Right lobe of liver (tissue), 6 donors: ENCODE measurements around the gene SPATC1L. TPM values are rescaled to one million over a fixed set of nuclear protein-coding genes. Genes with fewer than 3 reads are reported as not detected.

Experiments used
- ATAC-seq, 4 donors: fragments of 200-7000 bp; cut with Tn5 transposase; one replicate each; pipeline ENCODE4 v1.9.1; 2020; ENCODE audit warnings: mild to moderate bottlenecking in 4 of 4, moderate library complexity in 4 of 4
- DNase-seq, 3 donors: peaks; one replicate each; pipeline ENCODE4 v3.0.0-alpha.2; 2020
- H3K27ac ChIP-seq, 3 donors: fragments of 200-600 bp; one replicate each; pipeline ENCODE4 v1.8.0; 2022
- H3K27me3 ChIP-seq, 2 donors: fragments of 200-600 bp; one replicate each; pipeline ENCODE4 v1.8.0; 2022
- H3K36me3 ChIP-seq, 4 donors: fragments of 200-600 bp; sonication (generic) in 1 of 4; one replicate each; pipeline versions ENCODE4 v1.5.1 to v1.8.0; 2017 to 2022; ENCODE audit warnings: control low read depth in 1 of 4
- H3K4me1 ChIP-seq, 4 donors: fragments of 200-600 bp; sonication (generic) in 1 of 4; one replicate each; pipeline versions ENCODE4 v1.5.1 to v1.8.0; 2017 to 2022; ENCODE audit warnings: control low read depth in 1 of 4
- H3K4me3 ChIP-seq, 3 donors: fragments of 200-600 bp; one replicate each; pipeline ENCODE4 v1.8.0; 2022
- H3K9me3 ChIP-seq, 4 donors: fragments of 200-600 bp; sonication (generic) in 1 of 4; one replicate each; pipeline versions ENCODE4 v1.5.1 to v1.8.0; 2017 to 2022; ENCODE audit warnings: control low read depth in 1 of 4
- POLR2A ChIP-seq: fragments of 450-650 bp; IDR thresholded peaks from one replicate; pipeline ENCODE4 v1.6.1; 2017; ENCODE audit warnings: antibody characterized with exemption, mild to moderate bottlenecking
- WGBS: methylation state at CpG from one replicate; pipeline ENCODE4 v1.1.6; 2018; ENCODE audit warnings: low coverage, low lambda C conversion rate; ENCODE audit not compliant: insufficient coverage; ENCODE audit errors: missing lambda C conversion rate; 5-methylcytosine and 5-hydroxymethylcytosine counted together
- intact Hi-C, 2 donors: fragments of 100-400 bp; cut with DNase I; formaldehyde crosslinking; loops; one replicate each; pipeline versions ENCODE4 v1.11.2 to v1.14.1; 2022
- total RNA-seq, 6 experiments: library from RNA; depleted of rRNA in 2 of 6; stranded (reverse); fragments of >200 nt in 2 of 6; fragmentation: NEBNext Ultra II Directional in 3 of 6; extraction: Animal tissue kit (Norgen Biotek cat#: 25700) in 3 of 6; gene quantifications; one replicate each; pipeline versions ENCODE4 v1.1.0 to v1.2.4, GENCODE V29; 2016 to 2023
- TF ChIP-seq, protein P1 (sequence below), 4 donors: fragments of 200-600 bp in 3 of 4; fragments of 450-650 bp in 1 of 4; IDR thresholded peaks; one replicate each; pipeline versions ENCODE4 v1.5.1 to v1.8.0; 2016 to 2022; ENCODE audit warnings: antibody characterized with exemption in 4 of 4, mild to moderate bottlenecking in 2 of 4
- donor health status: DM: no; HTN: yes; CAD: no.
- donor health status: DM: no; HTN: no; CAD: no.
- donor health status: DM: no; HTN: no; CAD: no.
- donor health status: DM: no; HTN: yes; CAD: no.
- donor health status: DM: no; HTN: yes; CAD: no.

Gene SPATC1L
- total RNA-seq, 6 experiments from 2014 or later = 0.31 to 1.7 (median 0.51) TPM; not detected in 2

DNA sequence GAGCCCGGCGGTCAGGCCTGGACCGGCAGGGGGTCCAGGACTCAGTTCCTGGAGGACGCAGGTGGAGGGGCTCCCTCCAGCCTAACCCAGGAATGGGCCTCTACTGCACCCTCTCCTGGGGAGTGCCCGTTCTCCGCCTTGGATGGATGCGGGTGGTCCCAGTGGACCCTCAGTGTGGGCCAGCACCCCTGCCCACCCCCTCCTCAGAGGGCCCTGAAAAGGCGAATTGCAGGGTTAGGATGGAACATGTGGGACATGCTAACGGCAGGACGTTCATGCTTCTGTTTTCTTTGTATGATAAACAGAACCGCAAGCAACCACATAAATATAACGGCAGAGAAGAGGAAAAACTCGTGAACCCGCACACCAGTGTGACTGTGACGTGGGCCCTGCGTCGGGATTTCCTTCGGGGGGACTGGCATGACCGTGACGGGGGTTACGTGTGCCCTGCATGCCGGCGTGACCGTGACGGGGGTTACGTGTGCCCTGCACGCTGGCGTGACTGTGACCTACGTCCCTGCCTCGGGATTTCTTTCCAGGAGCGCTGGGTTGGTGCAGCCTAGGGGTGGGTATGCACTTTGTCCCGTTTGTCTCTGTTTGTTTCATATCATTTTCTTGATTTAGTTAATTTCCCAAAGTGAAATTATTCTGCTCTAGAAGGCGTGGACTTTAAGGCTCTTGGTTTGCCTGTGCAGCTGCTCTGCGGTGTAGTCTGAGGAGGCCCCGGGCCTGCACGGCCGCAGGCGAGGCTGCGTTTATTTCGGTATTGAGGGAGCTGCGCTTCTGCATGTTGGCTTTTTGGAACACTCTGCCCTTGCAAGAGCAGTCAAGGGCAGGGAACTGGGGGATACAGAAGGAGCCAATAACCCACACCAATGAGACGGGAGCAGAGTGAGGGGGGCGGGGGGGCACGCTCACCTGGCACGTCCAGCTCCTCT lies 32.0 kb downstream of the SPATC1L start:
- intact Hi-C loops = no loop called here
- Histone ChIP-seq H3K27me3 (no peaks in the 10 kb centered on the region), H3K27ac (peak overlapping the region; percentile 91 to 99 (median 93)), H3K9me3 (no peaks in the 10 kb centered on the region), H3K36me3 (peaks cover 0 to 56% (median 27%) of the 10 kb centered on the region in 4 donors), H3K4me3 (peak overlapping the region in 2 of 3 donors; percentile 87 to 94), H3K4me1 (peaks cover 0 to 34% (median 3%) of the 10 kb centered on the region in 4 donors)
- DNase-seq (peak; percentile 30 to 61 (median 56)), ATAC-seq (no peak)
- 74% methylated on average over 10 of the region's 45 CpGs for WGBS
- TF ChIP-seq, protein P1, sequence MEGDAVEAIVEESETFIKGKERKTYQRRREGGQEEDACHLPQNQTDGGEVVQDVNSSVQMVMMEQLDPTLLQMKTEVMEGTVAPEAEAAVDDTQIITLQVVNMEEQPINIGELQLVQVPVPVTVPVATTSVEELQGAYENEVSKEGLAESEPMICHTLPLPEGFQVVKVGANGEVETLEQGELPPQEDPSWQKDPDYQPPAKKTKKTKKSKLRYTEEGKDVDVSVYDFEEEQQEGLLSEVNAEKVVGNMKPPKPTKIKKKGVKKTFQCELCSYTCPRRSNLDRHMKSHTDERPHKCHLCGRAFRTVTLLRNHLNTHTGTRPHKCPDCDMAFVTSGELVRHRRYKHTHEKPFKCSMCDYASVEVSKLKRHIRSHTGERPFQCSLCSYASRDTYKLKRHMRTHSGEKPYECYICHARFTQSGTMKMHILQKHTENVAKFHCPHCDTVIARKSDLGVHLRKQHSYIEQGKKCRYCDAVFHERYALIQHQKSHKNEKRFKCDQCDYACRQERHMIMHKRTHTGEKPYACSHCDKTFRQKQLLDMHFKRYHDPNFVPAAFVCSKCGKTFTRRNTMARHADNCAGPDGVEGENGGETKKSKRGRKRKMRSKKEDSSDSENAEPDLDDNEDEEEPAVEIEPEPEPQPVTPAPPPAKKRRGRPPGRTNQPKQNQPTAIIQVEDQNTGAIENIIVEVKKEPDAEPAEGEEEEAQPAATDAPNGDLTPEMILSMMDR (IDR thresholded peaks at IDR 0.05) = no peak
- no peak for TF ChIP-seq POLR2A

DNA sequence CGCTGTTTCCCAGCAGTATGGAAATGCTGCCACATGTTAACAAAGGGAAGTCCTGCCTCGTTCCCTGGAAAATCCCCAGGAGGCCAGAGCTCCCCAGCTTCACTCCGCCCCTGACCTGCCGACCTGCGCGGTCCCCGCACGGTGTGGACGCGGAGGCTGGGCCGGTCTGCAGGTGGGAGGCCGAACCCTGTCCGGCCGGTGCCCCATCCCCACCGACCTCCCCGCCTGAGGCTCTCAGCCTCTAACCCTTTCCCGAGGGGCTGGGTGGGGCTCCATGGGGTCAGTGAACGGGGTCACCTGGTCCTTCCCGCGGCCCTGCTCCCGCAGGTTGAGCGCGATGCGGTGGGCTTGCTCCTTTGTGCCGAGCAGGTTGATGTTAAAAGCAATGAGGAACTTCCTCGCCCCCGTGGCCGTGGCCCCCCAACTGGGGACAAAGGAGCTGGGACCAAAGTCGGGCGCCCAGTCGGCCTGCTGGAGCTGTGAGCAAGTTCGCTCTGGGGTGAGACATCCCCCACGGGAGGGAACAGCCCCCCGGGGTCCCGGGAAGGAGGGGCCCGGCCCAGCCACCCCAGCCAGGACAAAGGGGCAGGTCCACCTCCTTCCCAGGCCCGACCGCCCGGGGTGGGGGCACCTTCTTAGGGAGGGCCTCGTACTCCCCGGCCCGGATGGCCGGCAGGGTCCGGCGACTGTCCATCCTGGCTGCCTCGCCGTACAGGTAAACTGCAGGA lies 32.8 kb downstream of the SPATC1L start:
- intact Hi-C loops = no loop called here
- TF ChIP-seq, protein P1 (IDR thresholded peaks at IDR 0.05) = no peak
- no peak for TF ChIP-seq POLR2A
- ATAC-seq (peak in 1 of 4 donors; percentile 0), DNase-seq (peak; percentile 28 to 60 (median 54))
- WGBS = 63% methylated on average over 2 of the region's 47 CpGs
- Histone ChIP-seq H3K4me1 (peaks cover 0 to 34% (median 1%) of the 10 kb centered on the region in 4 donors), H3K27me3 (no peaks in the 10 kb centered on the region), H3K36me3 (peaks cover 0 to 65% (median 32%) of the 10 kb centered on the region in 4 donors), H3K4me3 (no peak overlapping the region), H3K9me3 (no peaks in the 10 kb centered on the region), H3K27ac (peak overlapping the region in 1 of 3 donors; percentile 99)

DNA sequence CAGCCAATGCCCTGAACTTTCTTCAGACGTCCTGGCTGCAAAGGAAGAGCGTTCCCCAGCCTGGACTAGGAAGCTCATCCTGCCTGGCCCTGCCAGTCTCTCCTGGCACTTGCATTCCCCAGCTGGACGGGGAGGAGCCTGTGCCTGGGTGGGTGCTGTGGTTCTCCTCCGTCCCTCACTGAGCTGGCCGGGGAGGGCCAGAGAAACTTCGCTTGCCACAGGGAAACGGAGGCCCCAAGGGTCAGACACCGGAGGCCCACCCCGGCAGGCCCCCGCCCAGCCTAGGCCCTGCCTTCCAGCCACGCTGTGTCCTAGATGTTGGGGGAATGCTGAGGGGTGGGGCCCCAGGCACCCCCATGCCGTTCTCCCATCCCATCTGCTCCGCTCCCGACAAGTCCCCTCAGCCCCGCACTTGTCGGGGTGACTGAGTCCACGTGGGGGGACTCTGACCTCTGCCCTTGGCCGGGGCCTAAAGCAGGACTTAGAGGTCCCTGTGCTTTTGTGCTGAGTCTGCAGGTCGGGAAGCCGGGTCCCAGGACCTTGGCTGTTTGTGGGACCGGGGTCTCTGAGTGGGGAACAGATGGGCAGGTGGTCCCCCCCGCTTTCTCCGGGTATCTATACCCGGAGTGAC lies 33.7 kb downstream of the SPATC1L start:
- Histone ChIP-seq H3K36me3 (peaks cover 0 to 72% (median 35%) of the 10 kb centered on the region in 4 donors), H3K27ac (peak overlapping the region in 1 of 3 donors; percentile 99), H3K27me3 (no peaks in the 10 kb centered on the region), H3K4me3 (no peak overlapping the region), H3K4me1 (peaks cover 0 to 30% (median 0%) of the 10 kb centered on the region in 4 donors), H3K9me3 (no peaks in the 10 kb centered on the region)
- TF ChIP-seq POLR2A = no peak
- TF ChIP-seq, protein P1 (IDR thresholded peaks at IDR 0.05) = no peak
- ATAC-seq (peak in 1 of 4 donors; percentile 0), DNase-seq (peak; percentile 25 to 60 (median 58))
- intact Hi-C loops = no loop called here
- WGBS = 87% methylated on average over 3 of the region's 24 CpGs

DNA sequence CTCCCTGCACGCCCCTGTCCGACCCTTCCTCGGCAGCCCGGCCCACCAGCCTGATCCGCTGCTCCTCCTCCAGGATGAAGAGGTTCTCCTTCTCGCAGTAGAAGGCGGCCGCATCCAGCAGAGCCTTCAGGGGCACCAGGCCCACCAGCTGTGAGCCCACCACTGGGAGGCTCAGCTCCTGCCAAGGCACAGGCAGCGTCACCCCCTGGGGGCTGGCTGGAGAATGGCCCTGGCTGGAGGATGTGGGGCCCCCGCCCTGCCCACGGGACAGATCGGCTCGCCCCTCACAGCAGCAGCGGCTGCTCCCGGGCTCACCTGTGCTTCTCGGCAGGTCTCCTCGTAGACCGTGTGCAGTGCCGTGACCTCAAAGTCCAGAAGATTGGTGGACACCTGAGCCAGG lies 34.2 kb downstream of the SPATC1L start:
- WGBS = 87% methylated on average over 6 of the region's 19 CpGs
- peak; percentile 25 to 59 (median 49) for DNase-seq
- Histone ChIP-seq H3K36me3 (peaks cover 0 to 75% (median 37%) of the 10 kb centered on the region in 4 donors), H3K27ac (no peak overlapping the region), H3K27me3 (no peaks in the 10 kb centered on the region), H3K4me3 (no peak overlapping the region), H3K9me3 (no peaks in the 10 kb centered on the region), H3K4me1 (peaks cover 0 to 30% (median 0%) of the 10 kb centered on the region in 4 donors)
- intact Hi-C loops = no loop called here
- TF ChIP-seq, protein P1 (IDR thresholded peaks at IDR 0.05) = no peak
- TF ChIP-seq POLR2A = no peak
- peak in 1 of 4 donors; percentile 0 for ATAC-seq
